Caco-2 (cell line): ENCODE measurements around the gene DOCK3. TPM values are rescaled to one million over a fixed set of nuclear protein-coding genes. Genes with fewer than 3 reads are reported as not detected.

Experiments
- BruUV-seq: library from RNA; stranded (reverse); fragments of 400-500 nt; replicated peaks from 2 replicates; lab custom pipeline; 2021; lab: Mats Ljungman, UMichigan
- CTCF ChIA-PET: fragments of 300-600 bp; sonication (Branson Sonifier 250); formaldehyde crosslinking; loops from one replicate; lab custom pipeline; 2022; ENCODE audit warnings: antibody characterized with exemption; lab: Charles Lee
- POLR2A ChIA-PET: fragments of 300-600 bp; sonication (Branson Sonifier 250); formaldehyde crosslinking; loops from one replicate; lab custom pipeline; 2022; ENCODE audit warnings: antibody characterized with exemption; lab: Charles Lee
- DNase-seq, 2 experiments: peaks; one replicate each; pipeline versions ENCODE4 v3.0.0 to v3.0.0-alpha.2; 2020 to 2022
- H3K27me3 ChIP-seq: replicated peaks from 2 replicates; pipeline ENCODE4 v1.6.0; 2011; ENCODE audit warnings: low read length; ENCODE audit not compliant: control insufficient read depth, insufficient read depth
- H3K36me3 ChIP-seq: 2 replicates; pipeline ENCODE4 v1.5.1; 2011; ENCODE audit warnings: low read length; ENCODE audit not compliant: control insufficient read depth, insufficient read depth
- H3K4me1 ChIP-seq: fragments of 250-450 bp; sonication (Bioruptor Pico); 2 replicates; pipeline ENCODE4 v1.5.1; 2020; ENCODE audit warnings: mild to moderate bottlenecking
- H3K4me3 ChIP-seq: 2 replicates; pipeline ENCODE4 v1.5.1; 2011; ENCODE audit warnings: low read depth, mild to moderate bottlenecking, control low read depth, low read length
- H3K9me3 ChIP-seq: fragments of 250-450 bp; sonication (Bioruptor Pico); 2 replicates; pipeline ENCODE4 v1.5.1; 2020; ENCODE audit warnings: mild to moderate bottlenecking, moderate library complexity
- H3K27ac Mint-ChIP-seq: one replicate; pipeline ENCODE4 v1.8.0; 2022; ENCODE audit warnings: mixed read lengths; ENCODE audit not compliant: unreplicated experiment
- H3K27me3 Mint-ChIP-seq: one replicate; pipeline ENCODE4 v1.8.0; 2022; ENCODE audit warnings: mixed read lengths; ENCODE audit not compliant: insufficient read depth, unreplicated experiment
- H3K36me3 Mint-ChIP-seq: one replicate; pipeline ENCODE4 v1.8.0; 2022; ENCODE audit warnings: mild to moderate bottlenecking, mixed read lengths; ENCODE audit not compliant: insufficient read depth, unreplicated experiment
- H3K4me1 Mint-ChIP-seq: one replicate; pipeline ENCODE4 v1.8.0; 2022; ENCODE audit warnings: low read depth, mixed read lengths; ENCODE audit not compliant: unreplicated experiment
- H3K4me3 Mint-ChIP-seq: one replicate; pipeline ENCODE4 v1.8.0; 2022; ENCODE audit warnings: mild to moderate bottlenecking, moderate library complexity, mixed read lengths; ENCODE audit not compliant: unreplicated experiment
- H3K9me3 Mint-ChIP-seq: one replicate; pipeline ENCODE4 v1.8.0; 2022; ENCODE audit warnings: mixed read lengths; ENCODE audit not compliant: unreplicated experiment
- intact Hi-C: fragments of 100-400 bp; cut with micrococcal nuclease; formaldehyde crosslinking; loops from one replicate; pipeline ENCODE4 v1.10.0; 2022; ENCODE audit not compliant: unreplicated experiment
- total RNA-seq: library from RNA; stranded (reverse); gene quantifications from 2 replicates; pipeline ENCODE4 v1.2.3, GENCODE V29; 2022
- TF ChIP-seq, protein P1 (sequence below), 2 experiments: fragments of 200-600 bp in 1 of 2; IDR thresholded peaks; 1 replicate in 1 of 2; 2 replicates in 1 of 2; pipeline versions ENCODE4 v1.5.1 to v1.8.0; 2011 to 2022; ENCODE audit warnings: antibody characterized with exemption in 1 of 2, control low read depth in 1 of 2, inconsistent platforms in 1 of 2, low read depth in 1 of 2, low read length in 1 of 2, mild to moderate bottlenecking in 1 of 2, moderate library complexity in 1 of 2; ENCODE audit not compliant: insufficient read depth in 1 of 2, severe bottlenecking in 1 of 2, unreplicated experiment in 1 of 2

Gene DOCK3
- total RNA-seq, 1 experiment from 2014 or later = 0.05 TPM

DNA sequence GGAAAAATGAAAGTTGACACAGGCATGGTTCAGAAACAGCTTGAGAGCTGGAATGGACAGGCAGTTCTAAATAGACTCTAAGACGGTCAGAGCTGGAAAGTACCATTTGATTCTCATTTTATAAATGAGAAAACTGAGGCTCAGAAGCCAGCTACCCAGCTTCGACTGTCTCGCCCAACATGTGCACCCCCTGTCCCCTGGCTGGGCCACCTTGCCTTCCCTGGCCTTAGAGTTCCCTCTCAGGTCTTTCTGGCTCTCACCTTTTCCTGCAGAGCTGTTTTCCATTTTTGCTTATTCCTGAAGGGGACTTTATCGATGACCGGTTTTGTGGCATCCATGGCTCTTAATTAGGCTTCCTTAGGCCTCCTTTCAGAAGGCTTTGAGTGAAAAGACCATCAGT is 17.3 kb upstream of the DOCK3 start:
- no peaks in the 10 kb centered on the region for H3K27me3 ChIP-seq
- BruUV-seq = no TSS peak
- CTCF ChIA-PET = interaction anchor here (0.5 kb wide), 1 partner anchor 502 kb away, joined by 4 read pairs; no protein-coding TSS in a partner anchor

DNA sequence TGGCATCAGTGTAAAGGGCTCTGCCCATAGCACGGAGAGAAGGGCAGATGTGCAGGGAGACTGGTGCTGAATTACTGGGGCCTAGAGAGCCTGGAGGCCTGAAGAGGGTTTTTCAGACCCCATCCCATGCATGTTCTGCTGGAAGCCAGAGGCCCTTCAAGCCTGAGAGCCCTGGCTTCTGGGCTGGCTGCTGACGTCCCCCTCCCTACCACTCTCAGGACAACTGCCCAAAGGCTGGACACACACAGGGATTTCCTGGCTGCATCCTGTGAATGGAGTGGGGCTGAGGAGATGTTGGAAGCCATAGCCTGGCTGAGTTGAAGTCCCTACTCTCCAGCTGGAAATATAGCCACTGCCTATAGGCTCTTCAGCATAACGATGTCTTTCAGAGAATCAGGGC is 16.9 kb upstream of the DOCK3 start:
- Histone ChIP-seq H3K36me3 (no peaks in the 10 kb centered on the region), H3K27me3 (no peaks in the 10 kb centered on the region), H3K9me3 (no peaks in the 10 kb centered on the region), H3K4me3 (no peak overlapping the region), H3K4me1 (no peaks in the 10 kb centered on the region)
- Mint-ChIP-seq H3K9me3 (no peaks in the 10 kb centered on the region), H3K36me3 (no peaks in the 10 kb centered on the region), H3K4me1 (no peaks in the 10 kb centered on the region), H3K27me3 (peaks cover 3% of the 10 kb centered on the region), H3K4me3 (no peak overlapping the region), H3K27ac (no peak overlapping the region)
- no peak for DNase-seq
- TF ChIP-seq, protein P1, sequence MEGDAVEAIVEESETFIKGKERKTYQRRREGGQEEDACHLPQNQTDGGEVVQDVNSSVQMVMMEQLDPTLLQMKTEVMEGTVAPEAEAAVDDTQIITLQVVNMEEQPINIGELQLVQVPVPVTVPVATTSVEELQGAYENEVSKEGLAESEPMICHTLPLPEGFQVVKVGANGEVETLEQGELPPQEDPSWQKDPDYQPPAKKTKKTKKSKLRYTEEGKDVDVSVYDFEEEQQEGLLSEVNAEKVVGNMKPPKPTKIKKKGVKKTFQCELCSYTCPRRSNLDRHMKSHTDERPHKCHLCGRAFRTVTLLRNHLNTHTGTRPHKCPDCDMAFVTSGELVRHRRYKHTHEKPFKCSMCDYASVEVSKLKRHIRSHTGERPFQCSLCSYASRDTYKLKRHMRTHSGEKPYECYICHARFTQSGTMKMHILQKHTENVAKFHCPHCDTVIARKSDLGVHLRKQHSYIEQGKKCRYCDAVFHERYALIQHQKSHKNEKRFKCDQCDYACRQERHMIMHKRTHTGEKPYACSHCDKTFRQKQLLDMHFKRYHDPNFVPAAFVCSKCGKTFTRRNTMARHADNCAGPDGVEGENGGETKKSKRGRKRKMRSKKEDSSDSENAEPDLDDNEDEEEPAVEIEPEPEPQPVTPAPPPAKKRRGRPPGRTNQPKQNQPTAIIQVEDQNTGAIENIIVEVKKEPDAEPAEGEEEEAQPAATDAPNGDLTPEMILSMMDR (IDR thresholded peaks at IDR 0.05; ENCODE audit: insufficient read depth in 1 of 2, low read depth in 1 of 2, low read length in 1 of 2, severe bottlenecking in 1 of 2, unreplicated experiment in 1 of 2) = no peak
- BruUV-seq = no TSS peak
- POLR2A ChIA-PET = no interaction called here
- intact Hi-C loops = no loop called here
- CTCF ChIA-PET = interaction anchor here (0.5 kb wide), 1 partner anchor 501 kb away, joined by 4 read pairs; no protein-coding TSS in a partner anchor

More for the DNA sequence above, 17.3 kb upstream of the DOCK3 start:
- intact Hi-C loops = no loop called here
- TF ChIP-seq, protein P1 (IDR thresholded peaks at IDR 0.05; ENCODE audit: insufficient read depth in 1 of 2, low read depth in 1 of 2, low read length in 1 of 2, severe bottlenecking in 1 of 2, unreplicated experiment in 1 of 2) = no peak
- POLR2A ChIA-PET = no interaction called here
- no peaks in the 10 kb centered on the region for H3K4me1 Mint-ChIP-seq
- peaks cover 3% of the 10 kb centered on the region for H3K27me3 Mint-ChIP-seq
- peaks cover 1% of the 10 kb centered on the region for H3K36me3 Mint-ChIP-seq
- H3K4me3 Mint-ChIP-seq = no peak overlapping the region
- Histone ChIP-seq H3K9me3 (no peaks in the 10 kb centered on the region), H3K36me3 (no peaks in the 10 kb centered on the region), H3K4me3 (no peak overlapping the region), H3K4me1 (no peaks in the 10 kb centered on the region)
- H3K9me3 Mint-ChIP-seq = no peaks in the 10 kb centered on the region
- no peak overlapping the region for H3K27ac Mint-ChIP-seq
- DNase-seq = no peak

DNA sequence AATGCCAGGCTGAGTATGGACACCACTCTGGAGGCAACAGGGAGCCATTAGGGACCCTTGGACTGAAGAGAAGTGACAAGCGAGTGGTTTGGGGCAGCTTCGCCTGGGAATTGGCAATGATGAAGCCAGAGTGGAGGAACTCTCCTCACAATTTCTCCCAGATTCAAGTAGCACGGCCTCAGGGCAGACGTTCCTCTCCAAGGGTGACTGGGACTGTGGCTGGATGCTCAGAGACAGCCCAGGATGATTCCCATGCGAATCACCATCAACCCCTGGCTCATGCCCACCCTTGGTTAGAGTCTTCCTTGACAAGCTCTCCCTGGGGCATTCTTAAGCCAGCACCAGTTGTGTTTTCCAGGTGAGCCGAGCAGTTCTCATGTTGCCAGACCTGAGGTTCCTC is 16.3 kb upstream of the DOCK3 start:
- DNase-seq = no peak
- ChIA-PET POLR2A (no interaction called here), CTCF (no interaction called here)
- Histone ChIP-seq H3K9me3 (no peaks in the 10 kb centered on the region), H3K4me3 (no peak overlapping the region), H3K36me3 (no peaks in the 10 kb centered on the region), H3K27me3 (no peaks in the 10 kb centered on the region), H3K4me1 (no peaks in the 10 kb centered on the region)
- no peaks in the 10 kb centered on the region for H3K4me1 Mint-ChIP-seq
- H3K4me3 Mint-ChIP-seq = no peak overlapping the region
- TF ChIP-seq, protein P1 (IDR thresholded peaks at IDR 0.05; ENCODE audit: insufficient read depth in 1 of 2, low read depth in 1 of 2, low read length in 1 of 2, severe bottlenecking in 1 of 2, unreplicated experiment in 1 of 2) = no peak
- H3K27me3 Mint-ChIP-seq = peaks cover 3% of the 10 kb centered on the region
- H3K27ac Mint-ChIP-seq = no peak overlapping the region
- BruUV-seq = no TSS peak
- intact Hi-C loops = no loop called here
- H3K9me3 Mint-ChIP-seq = no peaks in the 10 kb centered on the region
- H3K36me3 Mint-ChIP-seq = no peaks in the 10 kb centered on the region
